Testis (tissue), 2 donors: ENCODE data around the gene NAE1.

Source experiments
- CTCF ChIP-seq, 3 experiments: fragments of 450-650 bp in 2 of 3; fragments of 200-600 bp in 1 of 3; sonication (generic) in 1 of 3; IDR thresholded peaks; one replicate each; pipeline ENCODE4 v1.5.1; 2016 to 2019; ENCODE audit warnings: antibody characterized with exemption in 3 of 3, mild to moderate bottlenecking in 2 of 3, moderate library complexity in 1 of 3
- POLR2A ChIP-seq: fragments of 450-650 bp; IDR thresholded peaks from one replicate; pipeline ENCODE4 v1.6.1; 2017; ENCODE audit warnings: antibody characterized with exemption, mild to moderate bottlenecking, moderate library complexity

- TF ChIP-seq POLR2A (no peak), CTCF (IDR thresholded peaks at IDR 0.05) (no peak)
These were observed 1.4 kb upstream of the NAE1 start for GRCh38 chr16:66832190-66832589.
